ENCODE data around the gene NR2C2. TPM values are rescaled to one million over a fixed set of nuclear protein-coding genes. Genes with fewer than 3 reads are reported as not detected.

NR2C2 gene
- total RNA-seq, 1 experiment from 2014 or later: 38.5 TPM

GRCh38 chr3:15011174-15011573, 63.8 kb downstream of the NR2C2 start:
- Histone ChIP-seq H2AK5ac (ENCODE audit: insufficient read length, low read length) (no peak overlapping the region), H3K79me1 (ENCODE audit: insufficient read depth, low read depth, low read length, poor library complexity, severe bottlenecking) (no peaks in the 10 kb centered on the region), H3K4me1 (ENCODE audit: insufficient read depth, low read length) (no peaks in the 10 kb centered on the region), H2AFZ (ENCODE audit: low read length) (no peak overlapping the region), H3K14ac (ENCODE audit: insufficient read depth, low read length) (no peak overlapping the region), H2BK5ac (ENCODE audit: insufficient read length, low read length) (no peak overlapping the region), H3K9me3 (ENCODE audit: control insufficient read depth, low read depth, low read length) (no peaks in the 10 kb centered on the region), H3K4ac (ENCODE audit: low read depth, low read length) (no peak overlapping the region), H2BK12ac (ENCODE audit: insufficient read length, low read depth, low read length) (no peak overlapping the region), H3T11ph (ENCODE audit: low read length) (no peak overlapping the region), H4K20me1 (ENCODE audit: control insufficient read depth, insufficient read depth, insufficient read length) (no peaks in the 10 kb centered on the region), H2BK120ac (ENCODE audit: low read depth, low read length, poor library complexity, severe bottlenecking) (no peak overlapping the region), H3K23me2 (ENCODE audit: insufficient read length, low read depth, low read length, poor library complexity, severe bottlenecking) (no peaks in the 10 kb centered on the region), H3K18ac (ENCODE audit: insufficient read length, low read depth, low read length) (no peak overlapping the region), H4K5ac (ENCODE audit: insufficient read length, low read depth, low read length) (no peak overlapping the region), H3K27ac (ENCODE audit: insufficient read length, low read depth, low read length) (no peak overlapping the region), H2BK20ac (ENCODE audit: low read depth, low read length, poor library complexity, severe bottlenecking) (no peak overlapping the region), H4K8ac (replicated peaks; ENCODE audit: insufficient read length, low read depth, low read length) (no peak overlapping the region), H3K9ac (ENCODE audit: extremely low read depth, insufficient read length, low read length) (no peak overlapping the region), H3K79me2 (ENCODE audit: insufficient read depth, low read length) (no peaks in the 10 kb centered on the region), H4K91ac (ENCODE audit: insufficient read length, low read depth, low read length) (no peak overlapping the region), H3K56ac (ENCODE audit: insufficient read length, low read depth, low read length) (no peak overlapping the region), H2BK15ac (ENCODE audit: low read depth, low read length) (no peak overlapping the region), H3K4me2 (ENCODE audit: insufficient read depth, insufficient read length, low read length) (no peak overlapping the region), H3K27me3 (ENCODE audit: insufficient read depth, low read length) (no peaks in the 10 kb centered on the region), H3K23ac (ENCODE audit: insufficient read length, low read depth, low read length) (no peak overlapping the region)
- peaks cover 19 to 64% (median 45%) of the 10 kb centered on the region in 3 experiments; a peak in 6 of 7 replicates for H3K36me3 Mint-ChIP-seq (ENCODE audit: insufficient read depth in 1 of 3, low read depth in 3 of 3)
- TF ChIP-seq CTCF (conservative IDR thresholded peaks at IDR 0.05): no peak
- no peak overlapping the region for H3K4me3 Mint-ChIP-seq
- no CpG with 5 or more reads among the region's 5 CpGs for WGBS (ENCODE audit: extremely low coverage, insufficient read length, low lambda C conversion rate)
- H3K27me3 Mint-ChIP-seq (ENCODE audit: low read depth): no peaks in the 10 kb centered on the region
- no peaks in the 10 kb centered on the region for H3K9me3 Mint-ChIP-seq
- no peak overlapping the region for H3K27ac Mint-ChIP-seq
- no peak for DNase-seq
- H3K4me1 Mint-ChIP-seq: no peaks in the 10 kb centered on the region

Measured in H9 (cell line).